ENCODE results near the gene SLC4A9. TPM values are rescaled to one million over a fixed set of nuclear protein-coding genes. Genes with fewer than 3 reads are reported as not detected.

The SLC4A9 gene
- total and polyA plus RNA-seq, 2 donors from 2014 or later, result 2.5 to 29.9 TPM

GRCh38 chr5:140388052-140388451 is 28.1 kb downstream of the SLC4A9 start:
- no peaks in the 10 kb centered on the region for H3K36me3 ChIP-seq (ENCODE audit: control insufficient read depth in 2 of 3, insufficient read depth in 3 of 3, low read length in 3 of 3)
- H3K27ac ChIP-seq (ENCODE audit: low read depth in 2 of 2, low read length in 2 of 2), result no peak overlapping the region
- TF ChIP-seq, protein P1, sequence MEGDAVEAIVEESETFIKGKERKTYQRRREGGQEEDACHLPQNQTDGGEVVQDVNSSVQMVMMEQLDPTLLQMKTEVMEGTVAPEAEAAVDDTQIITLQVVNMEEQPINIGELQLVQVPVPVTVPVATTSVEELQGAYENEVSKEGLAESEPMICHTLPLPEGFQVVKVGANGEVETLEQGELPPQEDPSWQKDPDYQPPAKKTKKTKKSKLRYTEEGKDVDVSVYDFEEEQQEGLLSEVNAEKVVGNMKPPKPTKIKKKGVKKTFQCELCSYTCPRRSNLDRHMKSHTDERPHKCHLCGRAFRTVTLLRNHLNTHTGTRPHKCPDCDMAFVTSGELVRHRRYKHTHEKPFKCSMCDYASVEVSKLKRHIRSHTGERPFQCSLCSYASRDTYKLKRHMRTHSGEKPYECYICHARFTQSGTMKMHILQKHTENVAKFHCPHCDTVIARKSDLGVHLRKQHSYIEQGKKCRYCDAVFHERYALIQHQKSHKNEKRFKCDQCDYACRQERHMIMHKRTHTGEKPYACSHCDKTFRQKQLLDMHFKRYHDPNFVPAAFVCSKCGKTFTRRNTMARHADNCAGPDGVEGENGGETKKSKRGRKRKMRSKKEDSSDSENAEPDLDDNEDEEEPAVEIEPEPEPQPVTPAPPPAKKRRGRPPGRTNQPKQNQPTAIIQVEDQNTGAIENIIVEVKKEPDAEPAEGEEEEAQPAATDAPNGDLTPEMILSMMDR (IDR thresholded peaks at IDR 0.05; ENCODE audit: borderline replicate concordance, extremely low read depth, insufficient read depth), result no peak
- H3K27me3 ChIP-seq (ENCODE audit: control insufficient read depth, insufficient read depth, low read length), result no peaks in the 10 kb centered on the region
- H3K9ac ChIP-seq (ENCODE audit: low read length in 3 of 3), result no peak overlapping the region
- no peak overlapping the region for H3K4me3 ChIP-seq (ENCODE audit: low read length in 3 of 3)
- no peaks in the 10 kb centered on the region for H3K9me3 ChIP-seq (ENCODE audit: control insufficient read depth in 2 of 3, insufficient read depth in 1 of 3, low read length in 3 of 3)
- H3K4me1 ChIP-seq (ENCODE audit: control insufficient read depth in 2 of 3, insufficient read depth in 2 of 3, low read depth in 1 of 3, low read length in 3 of 3), result no peaks in the 10 kb centered on the region
- DNase-seq, result no peak
- intact Hi-C loops (cut with DNase I), result no loop called here
- FAIRE-seq, result no peak

GRCh38 chr5:140391312-140391711 is 31.3 kb downstream of the SLC4A9 start:
- FAIRE-seq, result no peak
- TF ChIP-seq, protein P1 (IDR thresholded peaks at IDR 0.05; ENCODE audit: borderline replicate concordance, extremely low read depth, insufficient read depth), result no peak
- Histone ChIP-seq H3K4me1 (ENCODE audit: control insufficient read depth in 2 of 3, insufficient read depth in 2 of 3, low read depth in 1 of 3, low read length in 3 of 3) (no peaks in the 10 kb centered on the region), H3K27me3 (ENCODE audit: control insufficient read depth, insufficient read depth, low read length) (no peaks in the 10 kb centered on the region), H3K36me3 (ENCODE audit: control insufficient read depth in 2 of 3, insufficient read depth in 3 of 3, low read length in 3 of 3) (no peaks in the 10 kb centered on the region), H3K27ac (ENCODE audit: low read depth in 2 of 2, low read length in 2 of 2) (no peak overlapping the region), H3K9ac (ENCODE audit: low read length in 3 of 3) (no peak overlapping the region), H3K4me3 (ENCODE audit: low read length in 3 of 3) (no peak overlapping the region), H3K9me3 (ENCODE audit: control insufficient read depth in 2 of 3, insufficient read depth in 1 of 3, low read length in 3 of 3) (no peaks in the 10 kb centered on the region)
- intact Hi-C loops (cut with DNase I), result no loop called here
- DNase-seq, result no peak

- FAIRE-seq (no peak), DNase-seq (no peak)
- Histone ChIP-seq H3K36me3 (ENCODE audit: control insufficient read depth in 2 of 3, insufficient read depth in 3 of 3, low read length in 3 of 3) (no peaks in the 10 kb centered on the region), H3K9ac (ENCODE audit: low read length in 3 of 3) (no peak overlapping the region), H3K9me3 (ENCODE audit: control insufficient read depth in 2 of 3, insufficient read depth in 1 of 3, low read length in 3 of 3) (no peaks in the 10 kb centered on the region), H3K27ac (ENCODE audit: low read depth in 2 of 2, low read length in 2 of 2) (no peak overlapping the region), H3K4me3 (ENCODE audit: low read length in 3 of 3) (no peak overlapping the region), H3K27me3 (ENCODE audit: control insufficient read depth, insufficient read depth, low read length) (no peaks in the 10 kb centered on the region), H3K4me1 (ENCODE audit: control insufficient read depth in 2 of 3, insufficient read depth in 2 of 3, low read depth in 1 of 3, low read length in 3 of 3) (no peaks in the 10 kb centered on the region)
- intact Hi-C loops (cut with DNase I), result no loop called here
- TF ChIP-seq, protein P1 (IDR thresholded peaks at IDR 0.05; ENCODE audit: borderline replicate concordance, extremely low read depth, insufficient read depth), result no peak
These were observed 31.7 kb downstream of the SLC4A9 start for GRCh38 chr5:140391732-140392131.

DNA sequence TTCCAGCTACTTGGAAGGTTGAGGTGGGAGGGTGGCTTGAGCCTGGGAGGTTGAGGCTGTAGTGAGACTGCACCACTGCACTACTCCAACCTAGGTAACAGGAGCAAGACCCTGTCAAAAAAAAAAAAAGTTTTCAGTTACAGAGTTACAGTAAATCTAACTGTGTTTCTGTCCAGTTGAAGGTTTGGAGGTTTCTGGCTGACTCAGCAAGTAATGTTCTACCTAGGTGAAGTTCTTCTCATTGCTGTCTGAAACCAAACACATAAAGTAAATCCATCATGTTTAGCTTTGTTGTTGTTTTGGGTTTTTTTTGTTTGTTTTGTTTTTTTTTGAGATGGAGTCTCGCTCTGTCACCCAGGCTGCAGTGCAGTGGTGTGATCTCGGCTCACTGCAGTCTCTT is 33.7 kb downstream of the SLC4A9 start:
- no peaks in the 10 kb centered on the region for H3K27me3 ChIP-seq (ENCODE audit: control insufficient read depth, insufficient read depth, low read length)
- no peaks in the 10 kb centered on the region for H3K4me1 ChIP-seq (ENCODE audit: control insufficient read depth in 2 of 3, insufficient read depth in 2 of 3, low read depth in 1 of 3, low read length in 3 of 3)
- TF ChIP-seq, protein P1 (IDR thresholded peaks at IDR 0.05; ENCODE audit: borderline replicate concordance, extremely low read depth, insufficient read depth), result no peak
- H3K9me3 ChIP-seq (ENCODE audit: control insufficient read depth in 2 of 3, insufficient read depth in 1 of 3, low read length in 3 of 3), result no peaks in the 10 kb centered on the region
- H3K36me3 ChIP-seq (ENCODE audit: control insufficient read depth in 2 of 3, insufficient read depth in 3 of 3, low read length in 3 of 3), result no peaks in the 10 kb centered on the region
- no peak overlapping the region for H3K27ac ChIP-seq (ENCODE audit: low read depth in 2 of 2, low read length in 2 of 2)
- DNase-seq (no peak), FAIRE-seq (no peak)
- H3K9ac ChIP-seq (ENCODE audit: low read length in 3 of 3), result no peak overlapping the region
- no peak overlapping the region for H3K4me3 ChIP-seq (ENCODE audit: low read length in 3 of 3)
- intact Hi-C loops (cut with DNase I), result no loop called here

All from kidney (tissue), 14 donors.